GM12874 (cell line): ENCODE measurements around the gene ATP5ME.

Source experiments
- TF ChIP-seq, protein P1 (sequence below): IDR thresholded peaks from 2 replicates; pipeline ENCODE4 v1.5.1; 2011; ENCODE audit warnings: low read depth, mild to moderate bottlenecking, control low read depth, low read length, moderate library complexity; ENCODE audit not compliant: insufficient read depth

The ATP5ME gene

DNA sequence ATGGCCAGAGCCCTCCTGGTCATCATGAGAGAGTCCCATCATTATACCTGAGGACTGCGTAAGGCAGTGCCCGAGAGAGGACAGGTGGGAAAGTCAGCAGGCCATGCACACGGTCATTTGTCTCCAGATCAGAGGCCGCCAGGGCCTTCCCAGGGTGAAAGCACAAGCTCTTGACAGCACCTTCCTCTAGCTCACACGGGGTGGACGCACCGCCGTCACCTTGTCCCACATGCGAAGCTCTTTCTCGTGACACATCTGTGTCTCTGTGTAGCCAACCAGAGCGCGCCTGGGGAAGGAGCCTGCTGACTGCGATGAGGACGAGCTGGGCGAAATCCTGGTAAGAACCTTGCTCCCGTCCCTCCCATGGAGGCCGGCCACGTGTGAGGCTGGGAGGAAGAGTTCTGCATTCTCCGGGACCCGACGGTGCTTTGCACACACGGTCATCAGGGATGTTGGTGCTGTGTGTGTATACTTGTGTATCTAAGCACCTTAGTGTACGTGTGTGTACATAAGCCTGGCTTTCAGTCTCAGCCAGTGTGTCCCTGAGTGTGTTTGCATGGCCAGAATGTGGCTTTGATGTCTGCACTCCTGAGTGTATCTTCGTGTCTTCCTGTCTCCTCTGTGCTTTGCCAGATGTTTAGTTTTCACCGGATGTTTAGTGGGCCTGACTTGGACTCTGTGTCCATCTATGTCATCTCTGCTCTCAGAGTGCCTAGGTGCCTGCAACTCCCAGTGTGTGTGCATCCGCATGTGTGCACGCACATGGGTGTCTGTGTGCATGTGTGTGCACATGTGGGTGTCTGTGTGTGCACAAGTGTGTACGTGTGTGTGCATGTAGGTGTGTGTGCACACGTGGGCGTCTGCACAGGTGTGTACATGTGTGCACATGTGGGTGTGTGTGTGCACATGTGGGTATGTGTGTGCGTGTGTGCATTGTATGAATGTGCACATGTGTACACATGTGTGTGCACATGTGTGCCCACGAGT is 15.1 kb downstream of the ATP5ME start:
- TF ChIP-seq, protein P1, sequence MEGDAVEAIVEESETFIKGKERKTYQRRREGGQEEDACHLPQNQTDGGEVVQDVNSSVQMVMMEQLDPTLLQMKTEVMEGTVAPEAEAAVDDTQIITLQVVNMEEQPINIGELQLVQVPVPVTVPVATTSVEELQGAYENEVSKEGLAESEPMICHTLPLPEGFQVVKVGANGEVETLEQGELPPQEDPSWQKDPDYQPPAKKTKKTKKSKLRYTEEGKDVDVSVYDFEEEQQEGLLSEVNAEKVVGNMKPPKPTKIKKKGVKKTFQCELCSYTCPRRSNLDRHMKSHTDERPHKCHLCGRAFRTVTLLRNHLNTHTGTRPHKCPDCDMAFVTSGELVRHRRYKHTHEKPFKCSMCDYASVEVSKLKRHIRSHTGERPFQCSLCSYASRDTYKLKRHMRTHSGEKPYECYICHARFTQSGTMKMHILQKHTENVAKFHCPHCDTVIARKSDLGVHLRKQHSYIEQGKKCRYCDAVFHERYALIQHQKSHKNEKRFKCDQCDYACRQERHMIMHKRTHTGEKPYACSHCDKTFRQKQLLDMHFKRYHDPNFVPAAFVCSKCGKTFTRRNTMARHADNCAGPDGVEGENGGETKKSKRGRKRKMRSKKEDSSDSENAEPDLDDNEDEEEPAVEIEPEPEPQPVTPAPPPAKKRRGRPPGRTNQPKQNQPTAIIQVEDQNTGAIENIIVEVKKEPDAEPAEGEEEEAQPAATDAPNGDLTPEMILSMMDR: no peak

DNA sequence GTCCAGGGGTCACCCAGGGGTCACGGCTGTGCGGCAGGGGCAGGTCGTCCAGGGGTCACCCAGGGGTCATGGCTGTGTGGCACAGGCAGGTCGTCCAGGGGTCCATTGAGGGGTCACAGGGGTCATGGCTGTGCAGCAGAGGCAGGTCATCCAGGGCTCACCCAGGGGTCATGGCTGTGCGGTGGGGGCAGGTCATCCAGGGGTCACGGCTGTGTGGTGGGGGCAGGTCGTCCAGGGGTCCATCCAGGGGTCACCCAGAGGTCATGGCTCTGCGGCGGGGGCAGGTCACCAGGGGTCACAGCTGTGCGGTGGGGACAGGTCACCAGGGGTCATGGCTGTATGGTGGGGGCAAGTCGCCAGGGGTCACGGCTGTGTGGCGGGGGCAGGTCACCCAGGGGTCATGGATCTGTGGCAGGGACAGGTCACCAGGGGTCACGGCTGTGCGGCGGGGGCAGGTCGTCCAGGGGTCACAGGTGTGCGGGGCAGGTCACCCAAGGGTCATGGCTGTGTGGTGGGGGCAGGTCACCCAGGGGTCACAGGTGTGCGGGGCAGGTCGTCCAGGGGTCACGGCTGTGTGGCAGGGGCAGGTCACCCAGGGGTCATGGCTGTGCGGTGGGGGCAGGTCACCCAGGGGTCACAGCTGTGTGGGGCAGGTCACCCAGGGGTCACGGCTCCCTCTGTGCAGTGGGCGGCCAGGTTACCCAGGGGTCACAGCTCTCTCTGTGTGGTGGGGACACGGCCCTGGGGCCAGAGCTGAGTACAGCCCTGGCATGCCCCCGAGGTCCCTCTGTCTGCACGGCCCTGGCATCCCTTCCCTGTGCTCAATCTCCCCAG is 16.0 kb downstream of the ATP5ME start:
- TF ChIP-seq, protein P1: no peak

DNA sequence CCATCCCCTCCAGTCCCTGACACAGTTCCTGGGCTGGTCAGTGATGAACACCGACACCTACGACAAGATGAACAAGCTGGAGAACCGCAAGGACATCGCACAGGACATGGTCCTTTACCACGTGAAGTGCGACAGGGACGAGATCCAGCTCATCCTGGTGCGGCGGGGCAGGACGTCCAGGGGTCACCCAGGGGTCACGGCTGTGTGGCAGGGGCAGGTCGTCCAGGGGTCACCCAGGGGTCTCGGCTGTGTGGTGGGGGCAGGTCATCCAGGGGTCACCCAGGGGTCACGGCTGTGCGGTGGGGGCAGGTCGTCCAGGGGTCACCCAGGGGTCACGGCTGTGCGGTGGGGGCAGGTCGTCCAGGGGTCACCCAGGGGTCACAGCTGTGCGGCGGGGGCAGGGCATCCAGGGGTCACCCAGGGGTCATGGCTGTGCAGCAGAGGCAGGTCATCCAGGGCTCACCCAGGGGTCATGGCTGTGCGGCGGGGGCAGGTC is 16.7 kb downstream of the ATP5ME start:
- TF ChIP-seq, protein P1: no peak

DNA sequence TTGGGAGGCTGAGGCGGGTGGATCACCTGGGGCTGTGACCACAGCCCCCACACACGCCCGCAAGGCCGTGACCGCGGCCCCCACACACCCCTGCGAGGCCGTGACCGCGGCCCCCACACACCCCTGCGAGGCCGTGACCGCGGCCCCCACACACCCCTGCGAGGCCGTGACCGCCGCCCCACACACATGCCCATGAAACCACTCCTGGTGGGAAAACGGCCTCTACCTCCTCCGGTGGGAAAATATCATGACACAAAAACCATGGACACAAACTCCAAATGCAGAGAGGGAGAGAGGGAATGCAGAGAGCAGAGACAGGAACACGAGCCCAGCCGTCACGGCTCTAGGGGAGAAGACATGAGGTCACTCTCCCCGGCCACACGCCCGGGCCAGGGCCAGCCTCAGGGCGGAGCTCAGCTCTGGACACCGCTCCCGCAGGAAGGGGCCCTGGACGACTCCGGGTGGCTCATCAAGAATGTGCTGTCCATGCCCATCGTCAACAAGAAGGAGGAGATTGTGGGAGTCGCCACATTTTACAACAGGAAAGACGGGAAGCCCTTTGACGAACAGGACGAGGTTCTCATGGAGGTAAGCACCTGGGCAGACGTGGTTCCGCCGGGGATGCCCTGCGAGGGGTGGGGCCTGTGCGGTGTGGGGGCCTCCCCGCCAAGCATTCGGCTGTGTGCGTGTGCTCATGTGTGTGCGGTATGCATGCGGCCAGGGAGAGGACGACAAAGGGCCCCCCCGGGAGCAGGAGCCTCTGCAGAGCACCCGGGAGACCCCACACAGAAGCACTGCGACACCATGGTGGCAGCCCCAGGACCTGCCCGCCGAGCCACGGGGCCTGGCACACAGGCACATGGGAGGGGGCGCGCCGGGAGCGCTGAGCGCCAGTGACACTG is 17.4 kb downstream of the ATP5ME start:
- TF ChIP-seq, protein P1: no peak

DNA sequence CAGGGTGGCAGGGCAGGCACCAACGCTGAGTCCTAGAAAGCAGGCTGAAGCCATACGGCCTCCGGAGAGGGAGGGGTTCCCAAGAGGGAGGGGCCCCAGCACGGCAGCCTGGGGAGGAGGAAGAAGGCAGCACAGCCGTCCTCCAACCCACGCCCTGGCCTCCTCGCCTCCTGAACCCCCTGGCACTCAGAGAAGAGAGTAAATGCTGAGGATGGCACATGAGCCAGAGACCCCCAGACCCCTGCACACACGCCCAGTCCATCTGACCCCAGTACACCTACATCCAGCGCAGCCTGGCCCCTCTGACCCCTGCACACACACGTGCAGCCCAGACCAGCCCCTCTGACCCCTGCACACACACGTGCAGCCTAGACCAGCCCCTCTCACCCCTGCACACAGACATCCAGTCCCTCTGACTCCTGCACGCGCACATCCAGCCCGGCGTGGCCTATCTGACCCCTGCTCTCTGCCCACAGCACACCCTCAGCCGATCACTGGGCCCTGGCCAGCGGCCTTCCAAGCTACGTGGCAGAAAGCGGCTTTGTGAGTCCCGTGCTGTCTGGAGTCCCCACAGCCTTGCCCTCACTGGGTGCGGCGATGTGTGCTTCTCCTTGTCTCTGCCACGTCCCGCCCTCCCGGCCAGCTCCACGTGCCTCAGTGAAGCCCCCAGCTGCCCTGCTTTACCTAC is 18.5 kb downstream of the ATP5ME start:
- TF ChIP-seq, protein P1: no peak

DNA sequence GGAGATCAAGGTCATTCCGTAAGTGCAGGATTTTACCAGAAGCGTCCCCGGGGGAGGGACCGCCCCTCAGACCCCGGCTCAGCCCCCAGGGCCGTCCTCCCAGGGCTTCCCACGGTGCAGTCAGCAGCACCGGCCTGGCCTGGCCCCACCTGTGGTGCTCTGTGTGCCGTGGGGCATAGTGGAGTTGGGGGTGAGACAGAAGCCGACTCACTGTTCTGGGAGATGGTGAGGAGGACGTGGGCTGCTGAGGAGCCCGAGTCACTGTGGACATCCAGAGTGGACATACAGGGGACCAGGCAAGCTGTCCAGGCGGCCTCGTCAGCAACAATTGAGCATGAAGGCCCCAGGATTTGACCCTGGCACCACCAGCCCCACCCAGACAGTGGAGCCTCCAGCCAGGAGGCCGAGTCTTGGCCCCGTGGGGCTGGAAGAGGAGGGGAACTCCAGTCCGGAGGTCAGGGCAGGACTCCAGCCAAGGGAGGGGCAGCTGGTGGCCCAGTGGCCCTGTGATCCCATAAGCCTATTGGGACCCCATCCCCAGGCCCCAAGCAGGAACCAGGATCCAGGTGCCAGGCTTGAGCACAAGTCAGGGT is 19.1 kb downstream of the ATP5ME start:
- TF ChIP-seq, protein P1: no peak
